Measurements from ENCODE around the gene CREB3L2.
"Not testable (repeated sequence)": the region's sequence is repeated elsewhere in the genome, so short reads cannot be mapped to it uniquely, and the experiment has no call there.

CREB3L2 gene

DNA sequence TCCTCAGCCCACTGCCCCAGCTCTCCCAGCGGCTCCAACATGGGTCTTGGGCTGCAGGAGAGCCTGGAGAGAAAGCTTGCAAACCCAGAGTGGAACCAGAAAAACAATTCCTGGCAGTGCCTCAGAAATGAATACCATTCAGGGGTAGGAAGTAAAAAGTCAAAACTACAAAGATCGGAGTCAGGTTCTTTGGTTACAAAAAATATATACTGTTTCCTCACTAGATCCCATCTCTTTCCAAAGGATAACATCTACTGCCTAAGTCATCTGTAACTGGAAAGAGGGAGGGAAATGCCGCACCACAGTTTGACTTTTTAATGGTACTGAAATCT lies 14.9 kb downstream of the CREB3L2 start:
- DNase-seq, result no peak

DNA sequence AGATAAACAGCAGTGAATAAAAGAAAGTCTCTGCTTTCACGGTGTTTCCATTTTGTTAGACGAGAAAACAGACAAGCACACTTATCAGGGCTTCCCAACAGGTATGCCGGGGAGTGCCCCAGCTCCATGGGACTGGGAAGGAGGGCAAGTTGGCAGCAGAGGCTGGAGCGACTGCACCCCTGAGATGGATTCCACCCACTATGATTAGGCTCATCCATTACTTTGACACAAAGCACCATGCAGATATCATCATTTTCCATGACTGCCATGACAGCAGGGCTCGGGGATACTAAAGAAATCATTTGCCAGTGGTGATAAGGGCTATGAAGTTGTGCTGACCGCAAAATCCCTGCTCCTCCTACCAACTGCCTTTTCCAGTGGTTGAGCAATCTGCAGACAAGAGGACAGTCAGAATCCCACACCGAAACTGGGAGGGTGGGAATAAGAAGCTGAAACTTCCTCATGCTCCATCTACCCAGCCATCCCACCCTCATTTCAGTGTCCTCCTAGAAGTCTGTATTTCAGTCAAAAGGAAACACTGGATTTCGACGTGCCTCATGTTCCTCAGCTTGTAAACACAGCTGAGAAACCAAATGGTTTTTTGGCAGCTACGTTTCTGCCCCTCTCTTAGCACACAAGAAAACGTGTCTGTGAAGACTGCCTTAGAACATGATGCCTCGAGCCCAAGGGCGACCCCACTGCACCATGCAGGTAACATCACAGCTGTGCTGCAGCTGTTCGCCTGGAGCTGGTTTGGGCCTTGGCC lies 15.5 kb downstream of the CREB3L2 start:
- DNase-seq, result no peak

DNA sequence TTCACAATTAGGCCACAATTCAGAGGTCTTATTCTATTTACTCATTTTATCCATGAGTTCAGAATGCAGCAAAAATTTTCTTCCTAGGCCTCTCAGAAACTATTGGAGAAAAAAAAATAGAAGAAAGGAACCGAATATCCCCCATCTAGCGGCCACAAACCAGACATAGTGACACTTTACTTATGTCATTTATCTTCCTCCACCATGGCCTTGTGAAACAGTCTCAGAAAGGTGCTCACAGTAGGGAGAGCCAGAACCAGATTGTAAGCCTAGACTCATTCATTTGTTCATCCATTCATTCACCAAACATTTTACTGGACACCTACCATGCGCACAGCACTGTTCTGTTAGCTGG lies 16.0 kb downstream of the CREB3L2 start:
- no peak for DNase-seq

DNA sequence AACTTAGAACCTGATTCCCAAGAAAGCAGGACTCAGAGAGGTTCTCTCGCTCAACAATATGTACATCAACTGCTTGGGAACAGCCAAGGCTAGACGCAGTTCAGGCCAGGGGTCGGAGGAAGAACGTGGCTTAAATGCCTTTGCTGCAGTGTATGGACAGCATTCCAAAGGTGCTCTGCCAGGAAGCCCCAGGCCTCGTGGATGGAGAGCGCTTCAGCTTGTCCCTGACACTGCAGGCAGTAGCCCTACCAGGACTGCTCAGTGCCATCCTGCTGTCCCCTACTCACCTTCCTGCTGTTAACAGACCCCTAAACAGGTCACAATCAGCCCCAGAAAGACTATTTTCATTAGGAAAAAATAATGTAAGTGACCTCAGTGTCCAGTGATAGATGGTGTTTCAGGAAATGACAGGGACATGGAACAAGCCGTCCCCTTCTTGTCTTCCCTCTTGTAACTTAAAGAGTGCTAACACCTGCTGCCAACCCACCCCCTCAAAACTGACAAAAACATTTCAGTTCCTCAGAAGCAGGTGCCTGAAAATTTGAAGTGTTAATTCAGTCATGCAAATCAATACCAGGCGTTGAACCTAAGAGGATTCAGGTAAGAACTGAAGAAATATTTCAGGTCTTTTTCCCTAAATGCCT lies 16.5 kb downstream of the CREB3L2 start:
- no peak for DNase-seq

DNA sequence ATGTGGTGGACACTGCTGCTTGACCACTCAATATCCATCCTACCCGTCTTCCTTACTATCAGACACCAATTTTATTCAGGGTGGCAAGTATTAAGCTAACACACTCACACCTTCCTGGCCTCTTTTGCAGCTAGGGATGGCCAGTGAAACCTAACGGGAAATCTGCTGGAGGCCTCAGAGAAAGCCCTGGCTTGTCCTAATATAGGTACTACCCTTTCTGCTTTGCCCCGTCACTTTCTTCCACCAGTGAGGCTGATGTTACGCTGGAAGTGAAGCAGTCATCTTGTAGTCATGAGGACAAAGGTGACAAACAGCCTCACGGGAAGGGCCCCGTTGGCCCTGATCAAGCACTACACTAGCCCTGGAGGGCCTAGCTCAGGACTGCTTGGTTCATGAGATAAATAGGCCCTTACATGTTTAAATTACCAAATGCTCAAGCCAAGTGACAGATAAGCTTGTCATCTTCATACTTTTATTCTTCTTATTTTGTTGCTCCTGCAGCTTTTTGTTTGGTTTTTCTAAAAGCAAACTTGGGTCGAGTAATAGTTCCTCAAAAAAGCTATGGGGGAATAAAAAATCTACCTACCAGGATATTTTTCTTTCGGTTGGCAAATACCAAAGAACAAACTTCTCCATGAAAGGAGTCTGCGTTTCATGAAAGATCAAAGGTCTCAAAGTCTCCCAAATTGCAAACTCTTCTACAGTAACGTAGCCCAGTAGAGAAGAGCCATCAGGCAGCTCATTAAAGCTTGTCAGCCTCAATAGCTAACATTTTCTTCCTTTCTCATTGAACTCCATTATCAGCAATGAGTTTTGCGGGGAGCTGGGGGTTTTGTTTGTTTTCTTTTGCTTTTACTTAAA lies 17.5 kb downstream of the CREB3L2 start:
- no peak for DNase-seq

DNA sequence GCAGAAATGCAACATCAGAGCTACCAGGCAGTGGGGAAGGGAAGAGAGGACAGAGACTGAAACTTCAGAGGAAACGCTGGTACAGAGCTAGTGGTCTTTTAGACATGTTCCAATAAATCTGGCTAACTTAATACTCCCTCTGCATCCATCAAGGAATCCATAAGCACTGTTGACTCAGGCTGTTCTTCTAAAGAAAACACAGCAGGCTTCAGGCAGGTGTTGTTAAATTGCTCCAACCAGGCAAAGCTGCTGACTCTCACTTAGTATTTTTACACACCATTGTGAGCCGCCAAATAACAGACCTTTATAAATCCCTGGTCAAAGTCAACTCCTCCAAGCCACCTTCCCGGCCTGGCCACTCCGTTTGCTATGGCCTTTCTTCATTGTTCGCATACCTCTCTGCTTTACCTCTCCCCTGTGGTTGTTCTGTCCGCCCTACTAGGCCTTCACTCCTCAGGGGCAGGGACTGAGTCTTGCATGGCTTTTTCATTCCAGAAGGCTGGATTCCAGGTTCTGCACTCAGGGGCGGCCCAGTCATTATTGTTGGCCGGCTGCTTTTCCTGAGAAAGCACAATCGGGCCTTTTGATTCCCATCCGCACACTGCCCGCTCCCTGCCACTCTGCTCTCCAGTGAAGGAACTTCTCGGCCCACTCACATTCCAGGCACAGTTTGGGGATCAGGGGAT lies 18.4 kb downstream of the CREB3L2 start:
- no peak for DNase-seq

DNA sequence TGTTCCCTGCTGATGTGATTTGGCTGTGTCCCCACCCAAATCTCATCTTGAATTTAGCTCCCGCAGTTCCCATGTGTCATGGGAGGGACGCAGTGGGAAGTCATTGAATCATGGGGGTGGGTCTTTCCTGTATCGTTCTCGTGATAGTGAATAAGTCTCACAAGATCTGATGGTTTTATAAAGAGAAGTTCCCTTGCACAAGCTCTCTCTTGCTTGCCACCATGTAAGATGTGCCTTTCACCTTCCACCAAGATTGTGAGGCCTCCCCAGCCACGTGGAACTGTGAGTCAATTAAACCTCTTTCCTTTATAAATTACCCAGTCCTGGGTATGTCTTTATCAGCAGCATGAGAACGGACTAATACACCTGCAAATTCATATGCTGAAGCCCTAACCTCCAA lies 19.5 kb downstream of the CREB3L2 start:
- DNase-seq, result not testable (repeated sequence)

DNA sequence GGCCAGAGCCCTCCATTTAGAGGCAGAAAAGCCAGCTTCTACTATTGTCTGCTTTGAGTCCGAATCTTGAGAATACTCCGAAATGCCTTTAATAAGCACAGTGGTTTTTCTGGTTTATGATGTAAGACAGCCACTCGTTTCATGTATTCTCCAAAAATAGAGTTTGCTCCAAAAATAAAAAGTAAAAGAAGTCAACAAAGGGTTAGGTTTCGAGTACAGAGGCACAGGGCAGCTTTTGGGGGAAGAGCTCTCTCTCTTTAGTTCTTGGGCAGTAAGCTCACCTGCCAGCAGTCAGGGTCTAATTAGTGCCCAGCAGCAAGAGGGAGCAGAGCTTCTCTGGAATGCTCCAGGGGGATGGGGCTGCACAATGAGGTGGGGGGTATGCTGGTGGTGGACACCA lies 20.2 kb downstream of the CREB3L2 start:
- DNase-seq, result no peak

DNA sequence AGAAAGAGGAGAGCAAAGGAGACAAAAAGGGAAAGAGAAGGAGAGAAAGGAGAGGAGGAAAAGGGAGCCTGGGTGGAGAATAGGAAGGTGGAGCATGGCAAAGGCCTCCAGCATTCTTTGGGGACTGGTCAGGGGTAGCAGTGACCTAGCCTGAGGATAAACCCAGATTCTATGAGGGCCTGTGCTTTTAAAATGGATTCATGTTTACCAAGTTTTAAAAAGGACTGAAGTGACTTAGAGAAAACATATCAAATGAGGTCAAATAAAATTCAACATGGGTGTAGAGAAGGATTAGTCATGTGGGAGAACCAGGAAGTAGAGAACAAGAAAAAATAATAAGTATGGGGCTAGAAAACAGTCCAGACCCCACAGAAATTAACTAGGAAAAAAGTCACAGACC lies 20.7 kb downstream of the CREB3L2 start:
- no peak for DNase-seq

DNA sequence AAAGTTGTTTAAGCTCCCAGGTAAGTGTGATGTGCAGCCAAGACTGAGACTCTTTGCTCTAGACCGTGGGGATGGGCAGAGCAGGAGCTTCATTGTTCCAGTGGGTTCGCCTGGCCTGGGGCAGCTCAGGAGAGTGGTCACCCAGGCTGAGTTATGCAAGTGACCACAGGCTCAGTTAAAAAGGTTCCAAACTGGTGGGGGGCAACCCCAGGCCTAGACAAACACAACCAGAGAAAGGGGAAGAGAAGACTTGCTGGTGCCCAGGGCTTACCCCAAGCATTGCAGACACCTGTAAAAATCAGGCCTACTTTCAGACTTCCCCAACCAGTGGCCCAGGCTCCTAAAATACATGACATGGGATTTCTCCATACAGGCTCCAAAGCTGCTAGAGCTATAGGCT lies 21.6 kb downstream of the CREB3L2 start:
- DNase-seq, result no peak

DNA sequence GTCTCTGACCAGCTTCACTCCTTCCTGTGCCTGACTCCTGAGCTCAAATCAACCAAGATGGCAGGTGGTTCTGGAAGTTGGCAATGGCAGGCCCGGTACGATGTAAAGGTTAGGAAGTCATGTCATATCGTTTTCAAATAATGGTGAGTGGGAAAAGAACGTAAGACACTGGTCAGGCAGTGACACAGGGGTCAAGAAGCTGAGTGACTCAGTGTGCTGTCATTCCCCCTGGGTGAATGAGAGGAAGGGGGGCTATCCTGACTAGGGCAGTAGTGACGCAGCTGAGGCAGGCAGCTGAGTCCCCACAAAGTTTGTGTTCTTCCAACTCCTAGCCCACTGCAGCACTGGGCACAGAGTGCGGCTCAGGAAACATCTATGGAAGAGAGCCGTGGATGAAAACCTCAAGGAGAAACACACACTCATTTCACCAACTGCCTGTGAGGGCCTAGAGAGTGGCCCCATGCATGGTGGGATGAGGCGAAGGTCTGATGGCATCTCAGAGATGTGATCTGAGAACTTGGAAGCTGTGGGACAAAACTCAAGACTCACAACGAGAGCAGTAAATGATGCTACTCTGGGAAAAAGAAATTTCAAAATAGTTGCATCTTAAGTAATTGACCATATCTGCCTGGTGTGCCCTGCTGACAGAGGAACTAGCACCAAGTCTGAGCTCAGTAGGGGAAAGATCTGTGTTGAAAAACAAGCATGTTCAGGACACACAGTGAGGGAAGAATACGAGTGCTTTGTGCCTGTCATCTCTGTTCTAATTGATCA lies 23.2 kb downstream of the CREB3L2 start:
- DNase-seq, result no peak

DNA sequence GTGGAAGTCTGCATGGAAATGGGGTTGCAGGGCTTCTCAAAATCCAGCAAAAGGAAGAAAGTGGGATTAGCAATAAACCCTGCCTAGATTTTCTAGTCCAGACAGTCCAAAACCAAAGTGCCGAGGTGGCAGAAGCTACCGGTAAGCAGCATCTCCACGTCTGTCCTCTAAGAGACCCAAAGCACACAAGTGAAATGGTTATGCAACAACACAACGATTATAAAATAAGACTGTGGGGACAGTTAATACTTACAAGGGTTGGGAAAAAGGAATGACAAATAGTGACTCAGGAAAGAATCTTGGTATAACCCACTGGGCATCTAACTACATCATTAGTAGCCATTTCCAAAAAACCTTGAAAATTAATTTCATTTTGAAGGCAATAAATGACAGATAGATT lies 24.7 kb downstream of the CREB3L2 start:
- DNase-seq, result no peak

DNA sequence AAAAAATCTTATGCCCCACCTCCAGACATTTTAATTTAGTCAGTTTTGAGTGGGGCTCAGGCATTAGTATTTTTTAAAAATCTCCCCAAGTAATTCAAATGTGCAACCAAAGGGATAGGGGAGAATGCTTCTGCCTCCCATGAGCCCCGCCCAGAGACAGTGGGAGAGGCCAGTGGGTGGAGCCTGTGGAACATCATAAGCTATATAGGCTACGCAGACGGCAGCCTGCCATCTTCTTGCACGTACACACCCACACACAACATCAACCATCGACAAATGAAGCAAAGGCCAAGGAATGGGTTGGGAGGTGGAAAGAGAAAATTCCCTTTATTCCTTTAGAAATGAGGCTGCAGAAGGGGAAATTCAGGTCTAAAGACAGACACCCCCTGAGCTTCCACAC lies 25.2 kb downstream of the CREB3L2 start:
- no peak for DNase-seq

DNA sequence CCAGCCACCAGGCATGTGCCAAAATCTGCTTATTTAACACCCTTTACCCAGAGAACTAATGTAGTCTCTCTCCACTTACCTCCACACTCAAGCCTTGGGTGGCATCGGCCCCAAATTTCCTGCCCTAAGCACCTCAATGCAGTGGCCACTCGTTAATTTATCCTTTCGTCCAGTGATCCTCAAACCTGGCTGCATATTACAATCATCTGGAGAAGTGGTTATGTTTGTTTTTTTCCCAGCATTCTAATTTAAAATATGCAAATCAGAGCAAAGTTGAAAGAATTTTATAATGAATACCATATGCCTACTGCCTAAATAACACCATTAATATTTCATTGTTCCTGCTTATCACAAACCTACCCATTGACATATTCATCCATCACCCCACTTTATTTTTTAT lies 25.7 kb downstream of the CREB3L2 start:
- no peak for DNase-seq

DNA sequence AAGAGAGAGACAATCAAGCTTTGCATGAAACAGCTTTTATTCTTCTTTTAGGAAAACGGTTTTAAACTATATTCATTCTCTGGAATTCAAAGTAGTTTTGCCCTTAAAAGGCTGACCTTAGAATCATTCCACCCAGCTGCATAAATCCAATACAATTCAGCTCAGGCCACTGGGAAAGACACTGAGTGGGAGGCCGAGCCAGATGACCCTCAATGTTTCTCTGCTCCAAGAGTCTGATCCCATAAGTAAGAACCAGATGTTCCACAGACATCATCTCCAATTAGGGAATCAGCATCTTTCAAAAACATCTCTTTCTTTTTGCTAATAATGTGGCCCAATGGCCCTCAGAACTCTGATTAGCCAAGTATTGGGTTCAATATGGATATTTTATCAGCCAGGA lies 26.1 kb downstream of the CREB3L2 start:
- no peak for DNase-seq

DNA sequence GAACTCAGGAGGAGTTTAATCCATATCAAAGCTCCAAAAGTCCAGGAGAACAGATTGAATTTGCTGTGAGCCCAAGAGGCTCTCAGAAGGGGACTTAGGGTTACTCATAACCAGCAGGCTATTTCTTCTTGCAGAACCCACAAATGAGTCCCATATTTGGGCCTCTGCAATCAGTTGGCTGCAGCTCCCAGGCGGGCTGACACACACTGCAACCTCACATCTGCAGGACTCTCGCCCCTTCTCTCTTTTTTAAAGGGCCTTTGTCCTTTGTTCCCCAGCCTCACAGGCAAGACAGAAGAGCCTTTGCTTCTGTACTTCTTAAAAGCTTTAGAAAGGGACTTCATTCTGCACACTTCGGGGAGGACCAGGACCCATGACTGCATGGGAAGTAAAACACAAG lies 26.7 kb downstream of the CREB3L2 start:
- DNase-seq, result no peak

DNA sequence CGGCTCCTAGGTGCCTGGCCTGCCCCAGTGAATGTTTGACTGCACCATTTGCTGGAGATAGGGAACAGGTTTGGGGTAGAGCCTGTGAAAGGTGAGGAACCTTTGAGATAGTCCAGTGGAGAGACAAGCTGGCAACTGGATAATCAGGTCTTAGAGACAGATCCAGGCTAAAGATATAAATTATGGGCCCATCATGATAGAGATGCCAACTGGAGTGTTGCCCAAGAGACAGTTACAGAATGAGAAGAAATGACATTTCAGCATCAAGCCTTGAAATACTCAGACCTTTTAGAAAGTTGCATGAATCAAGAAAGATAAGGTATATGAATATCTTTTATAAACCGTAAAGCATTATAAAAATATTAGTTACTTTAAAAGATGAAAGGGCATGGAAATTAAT lies 27.1 kb downstream of the CREB3L2 start:
- no peak for DNase-seq

DNA sequence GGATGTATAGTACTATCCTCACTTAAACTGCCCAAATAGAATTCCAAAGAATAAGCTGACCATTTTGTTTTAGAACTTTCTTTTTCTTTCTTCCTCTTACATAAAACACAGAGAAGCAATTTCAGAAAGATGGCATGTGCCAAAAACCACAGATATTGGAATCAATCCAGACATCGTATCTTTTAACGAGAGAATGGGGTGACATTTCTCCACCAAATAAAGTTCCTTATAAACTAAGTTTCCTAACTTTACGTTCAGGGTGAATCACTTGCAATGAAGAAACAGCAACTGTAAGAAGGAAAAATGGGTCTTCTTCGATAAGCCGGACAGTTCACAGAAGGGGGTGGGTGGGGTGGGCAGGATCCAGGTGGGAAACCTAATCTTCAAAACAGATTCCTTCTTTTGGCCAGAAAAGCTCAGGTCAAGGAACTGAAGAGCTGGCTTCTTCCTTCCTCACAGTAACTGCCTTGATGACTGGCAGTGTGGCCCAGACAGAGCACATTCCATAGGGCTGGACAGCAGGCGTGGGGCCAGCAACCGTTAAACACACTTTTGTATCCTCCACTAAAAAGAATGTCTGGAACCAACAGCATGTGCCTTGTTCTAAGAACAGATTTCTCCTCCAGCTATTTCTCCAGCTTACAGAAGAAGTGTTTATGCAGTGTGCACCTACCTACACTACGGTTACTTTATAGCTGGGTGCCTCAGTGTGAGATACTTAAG lies 31.5 kb downstream of the CREB3L2 start:
- no peak for DNase-seq

DNA sequence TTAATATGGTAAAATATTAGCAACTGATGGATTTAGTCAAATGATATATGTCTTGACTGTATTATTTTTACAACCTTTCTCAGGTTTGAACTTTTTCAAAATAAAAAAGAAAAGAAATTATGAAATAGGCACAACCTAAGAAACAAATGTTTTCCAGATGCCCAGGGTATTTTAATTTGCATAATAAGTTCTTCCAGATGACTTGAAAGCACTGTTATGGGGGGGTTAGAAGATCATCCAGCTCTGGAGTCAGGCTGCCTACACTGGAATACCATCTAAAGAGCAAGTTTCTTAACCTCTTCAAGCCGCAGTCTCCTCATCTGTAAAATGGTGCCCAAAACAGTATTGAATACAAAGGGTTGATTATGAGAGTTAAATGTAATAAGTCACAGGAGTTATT lies 32.1 kb downstream of the CREB3L2 start:
- DNase-seq, result no peak

DNA sequence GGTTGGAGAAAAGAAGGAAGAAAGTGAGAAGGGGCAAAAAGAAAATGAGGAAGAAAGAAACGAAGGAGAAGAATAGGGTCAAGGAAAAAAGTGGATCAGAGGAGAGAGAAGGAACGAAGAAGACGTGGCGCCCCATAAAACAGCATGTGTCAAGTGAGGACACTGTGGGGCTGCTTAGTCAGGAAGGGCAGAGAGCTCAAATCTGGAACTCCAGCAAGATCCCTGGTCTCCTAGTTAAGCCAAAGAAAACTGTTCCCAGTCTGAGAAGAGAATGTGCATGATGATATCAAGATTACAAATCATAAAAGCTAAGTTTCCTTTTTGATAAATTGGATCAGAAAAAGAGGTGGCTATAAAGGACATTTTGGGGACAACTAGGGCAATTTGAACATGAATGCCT lies 33.0 kb downstream of the CREB3L2 start:
- DNase-seq, result no peak

DNA sequence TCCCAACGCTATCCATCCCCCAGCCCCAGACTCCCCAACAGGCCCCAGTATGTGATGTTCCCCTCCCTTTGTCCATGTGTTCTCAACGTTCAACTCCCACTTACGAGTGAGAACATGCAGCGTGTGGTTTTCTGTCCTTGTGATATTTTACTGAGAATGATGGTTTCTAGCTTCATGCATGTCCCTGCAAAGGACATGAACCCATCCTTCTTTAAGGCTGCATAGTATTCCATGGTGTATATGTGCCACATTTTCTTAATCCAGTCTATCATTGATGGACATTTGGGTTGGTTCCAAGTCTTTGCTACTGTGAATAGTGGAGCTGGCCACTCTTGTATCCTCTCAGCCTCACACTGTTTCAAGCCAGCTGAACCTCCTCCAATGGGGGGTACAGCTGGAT lies 33.5 kb downstream of the CREB3L2 start:
- DNase-seq, result not testable (repeated sequence)
